Stimulated activated naive CD8-positive, alpha-beta T cell treated with anti-CD3 and anti-CD28 coated beads, Interleukin-15, amount 100 ng/mL, for 72 hours (primary cell): ENCODE data around the gene ATP8B1.
A peak's percentile ranks its signal among the peaks of the same experiment; 100 is the strongest.

ENCODE experiments used
- ATAC-seq: fragments of 150-1000 bp; cut with Tn5 transposase; 2 replicates; pipeline ENCODE4 v1.10.0; 2021; ENCODE audit warnings: mild to moderate bottlenecking, moderate library complexity
- DNase-seq, 2 donors: peaks; one replicate each; pipeline ENCODE4 v3.0.0; 2021 to 2022
- H3K27ac Mint-ChIP-seq, 2 donors: one replicate each; pipeline ENCODE4 v1.8.0; 2022; ENCODE audit warnings: mild to moderate bottlenecking in 2 of 2, mixed read lengths in 2 of 2, moderate library complexity in 2 of 2
- H3K27me3 Mint-ChIP-seq: one replicate; pipeline ENCODE4 v1.8.0; 2022; ENCODE audit warnings: mixed read lengths
- H3K4me1 Mint-ChIP-seq: one replicate; pipeline ENCODE4 v1.8.0; 2022; ENCODE audit warnings: mild to moderate bottlenecking, mixed read lengths
- H3K4me3 Mint-ChIP-seq, 2 donors: one replicate each; pipeline ENCODE4 v1.8.0; 2022; ENCODE audit warnings: mild to moderate bottlenecking in 2 of 2, mixed read lengths in 2 of 2, moderate library complexity in 1 of 2
- H3K9me3 Mint-ChIP-seq, 2 donors: one replicate each; pipeline ENCODE4 v1.8.0; 2022; ENCODE audit warnings: mixed read lengths in 2 of 2

Gene ATP8B1

GRCh38 chr18:57806201-57806977 lies 3.3 kb upstream of the ATP8B1 start:
- H3K4me1 Mint-ChIP-seq: peaks cover 19% of the 10 kb centered on the region
- no peak for ATAC-seq
- peaks cover under 1 to 4% of the 10 kb centered on the region in 2 donors for H3K9me3 Mint-ChIP-seq
- H3K27ac Mint-ChIP-seq: no peak overlapping the region
- no peak for DNase-seq
- H3K4me3 Mint-ChIP-seq: no peak overlapping the region
- peaks cover 77% of the 10 kb centered on the region for H3K27me3 Mint-ChIP-seq

DNA sequence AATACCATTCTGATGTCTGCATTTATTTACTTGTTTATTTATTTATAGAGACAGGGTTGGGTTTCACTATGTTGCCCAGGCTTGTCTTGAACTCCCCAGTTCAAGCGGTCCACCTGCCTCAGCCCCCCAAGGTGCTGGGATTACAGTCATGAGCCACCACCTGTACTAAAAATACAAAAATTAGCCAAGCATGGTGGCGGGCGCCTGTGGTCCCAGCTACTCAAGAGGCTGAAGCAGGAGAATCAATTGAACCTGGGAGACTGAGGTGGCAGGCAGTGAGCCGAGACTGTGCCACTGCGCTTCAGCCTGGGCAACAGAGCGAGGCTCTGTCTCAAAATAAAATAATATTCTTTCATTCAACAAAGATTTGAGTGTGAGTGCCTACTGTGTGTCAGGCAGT lies 2.0 kb upstream of the ATP8B1 start:
- Mint-ChIP-seq H3K4me1 (peaks cover 21% of the 10 kb centered on the region), H3K9me3 (no peaks in the 10 kb centered on the region), H3K27ac (no peak overlapping the region), H3K27me3 (peaks cover 80% of the 10 kb centered on the region), H3K4me3 (no peak overlapping the region)
- ATAC-seq (no peak), DNase-seq (no peak)

DNA sequence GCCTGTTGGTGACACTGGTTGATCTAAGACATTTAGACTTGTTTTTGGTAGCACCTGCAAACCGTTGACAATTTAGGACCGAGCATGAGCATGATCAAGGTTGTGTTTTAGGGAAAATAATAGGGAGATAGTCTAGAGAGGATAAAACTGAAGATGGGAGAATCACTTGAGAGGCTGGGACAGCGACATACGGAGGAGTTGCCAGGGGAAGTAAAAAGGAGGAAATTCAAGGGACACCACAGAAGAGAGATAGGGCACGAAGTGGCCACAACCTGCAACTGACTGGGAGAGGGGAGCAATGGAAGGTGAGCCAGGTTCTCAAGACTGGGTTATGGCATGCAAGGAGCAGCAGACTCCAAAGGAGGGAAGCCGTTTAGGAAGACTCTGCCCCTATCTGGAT lies 1.4 kb upstream of the ATP8B1 start:
- peaks cover 21% of the 10 kb centered on the region for H3K4me1 Mint-ChIP-seq
- no peak overlapping the region for H3K4me3 Mint-ChIP-seq
- no peak for DNase-seq
- no peak overlapping the region for H3K27ac Mint-ChIP-seq
- ATAC-seq: no peak
- no peaks in the 10 kb centered on the region for H3K9me3 Mint-ChIP-seq
- H3K27me3 Mint-ChIP-seq: peaks cover 80% of the 10 kb centered on the region

- peak overlapping the region; percentile 91 to 93 for H3K4me3 Mint-ChIP-seq
- peak overlapping the region in 1 of 2 donors; percentile 64 for H3K27ac Mint-ChIP-seq
- ATAC-seq (peak; percentile 74), DNase-seq (peak; percentile 15 to 31)
- H3K4me1 Mint-ChIP-seq: peaks cover 30% of the 10 kb centered on the region
- H3K9me3 Mint-ChIP-seq: no peaks in the 10 kb centered on the region
- H3K27me3 Mint-ChIP-seq: peaks cover 64% of the 10 kb centered on the region
These were observed 657 bp downstream of the ATP8B1 start for GRCh38 chr18:57802213-57803102.

GRCh38 chr18:57801761-57802212 lies 1.3 kb downstream of the ATP8B1 start:
- H3K9me3 Mint-ChIP-seq: no peaks in the 10 kb centered on the region
- H3K27me3 Mint-ChIP-seq: peaks cover 62% of the 10 kb centered on the region
- peaks cover 36% of the 10 kb centered on the region for H3K4me1 Mint-ChIP-seq
- no peak overlapping the region for H3K27ac Mint-ChIP-seq
- peak overlapping the region; percentile 91 to 93 for H3K4me3 Mint-ChIP-seq
- ATAC-seq (peak; percentile 11), DNase-seq (no peak)

- no peak overlapping the region for H3K27ac Mint-ChIP-seq
- ATAC-seq (no peak), DNase-seq (no peak)
- peaks cover 61% of the 10 kb centered on the region for H3K27me3 Mint-ChIP-seq
- H3K9me3 Mint-ChIP-seq: no peaks in the 10 kb centered on the region
- H3K4me3 Mint-ChIP-seq: peak overlapping the region; percentile 91 to 93
- peaks cover 38% of the 10 kb centered on the region for H3K4me1 Mint-ChIP-seq
These were observed 1.8 kb downstream of the ATP8B1 start for GRCh38 chr18:57801325-57801724.

- no peak for ATAC-seq
- no peak for DNase-seq
- H3K4me1 Mint-ChIP-seq: peaks cover 38% of the 10 kb centered on the region
- H3K27ac Mint-ChIP-seq: no peak overlapping the region
- no peaks in the 10 kb centered on the region for H3K9me3 Mint-ChIP-seq
- peaks cover 53% of the 10 kb centered on the region for H3K27me3 Mint-ChIP-seq
- no peak overlapping the region for H3K4me3 Mint-ChIP-seq
These were observed 4.3 kb downstream of the ATP8B1 start for GRCh38 chr18:57798713-57799373.

GRCh38 chr18:57797209-57797651 lies 5.9 kb downstream of the ATP8B1 start:
- DNase-seq (no peak), ATAC-seq (no peak)
- Mint-ChIP-seq H3K27ac (no peak overlapping the region), H3K4me1 (peaks cover 35% of the 10 kb centered on the region), H3K4me3 (peak overlapping the region in 1 of 2 donors; percentile 31), H3K27me3 (peaks cover 54% of the 10 kb centered on the region), H3K9me3 (no peaks in the 10 kb centered on the region)

DNA sequence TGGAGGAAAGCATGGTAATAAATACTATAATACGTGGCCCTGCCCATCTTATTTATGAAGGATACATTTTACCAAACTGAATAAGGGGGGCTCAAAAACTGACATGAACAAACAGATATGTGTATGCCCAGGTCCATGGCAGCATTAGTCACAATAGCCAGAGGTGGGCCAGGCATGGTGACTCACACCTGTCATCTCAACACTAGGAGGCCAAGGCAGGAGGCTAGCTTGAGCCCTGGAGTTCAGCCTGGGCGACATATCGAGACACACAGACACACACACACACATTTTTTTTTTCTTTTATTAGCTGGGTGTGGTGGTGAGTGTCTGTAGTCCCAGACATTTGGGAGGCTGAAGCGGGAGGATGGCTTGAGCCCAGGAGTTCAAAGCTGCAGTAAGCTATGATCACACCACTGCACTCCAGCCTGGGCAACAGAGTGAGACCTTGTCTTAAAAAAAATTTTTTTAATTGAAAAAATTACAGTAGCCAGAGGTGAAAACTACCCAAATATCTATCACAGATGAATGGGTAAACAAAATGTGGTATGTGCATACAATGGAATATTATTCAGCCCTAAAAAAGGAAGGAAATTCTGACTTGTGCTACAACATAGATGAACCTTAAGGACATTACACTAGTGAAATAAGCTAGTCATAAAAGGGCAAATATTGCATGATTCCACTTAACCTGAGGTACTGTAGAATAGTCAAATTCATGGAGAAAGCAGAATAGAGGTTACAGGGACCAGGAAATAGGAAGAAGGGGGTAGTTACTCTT lies 8.0 kb downstream of the ATP8B1 start:
- Mint-ChIP-seq H3K4me1 (peaks cover 24% of the 10 kb centered on the region), H3K9me3 (no peaks in the 10 kb centered on the region), H3K4me3 (no peak overlapping the region), H3K27me3 (peaks cover 34% of the 10 kb centered on the region), H3K27ac (no peak overlapping the region)
- no peak for DNase-seq
- no peak for ATAC-seq

GRCh38 chr18:57793302-57793986 lies 9.7 kb downstream of the ATP8B1 start:
- Mint-ChIP-seq H3K27me3 (peaks cover 34% of the 10 kb centered on the region), H3K9me3 (no peaks in the 10 kb centered on the region), H3K4me1 (peaks cover 24% of the 10 kb centered on the region), H3K27ac (peak overlapping the region in 1 of 2 donors; percentile 19), H3K4me3 (no peak overlapping the region)
- ATAC-seq (no peak), DNase-seq (no peak)

- Mint-ChIP-seq H3K9me3 (no peaks in the 10 kb centered on the region), H3K27me3 (peaks cover 34% of the 10 kb centered on the region), H3K27ac (no peak overlapping the region), H3K4me1 (peaks cover 18% of the 10 kb centered on the region), H3K4me3 (no peak overlapping the region)
- ATAC-seq (no peak), DNase-seq (no peak)
These were observed 10.3 kb downstream of the ATP8B1 start for GRCh38 chr18:57792631-57793301.

GRCh38 chr18:57791911-57792310 lies 11.2 kb downstream of the ATP8B1 start:
- H3K4me3 Mint-ChIP-seq: no peak overlapping the region
- H3K4me1 Mint-ChIP-seq: peaks cover 11% of the 10 kb centered on the region
- H3K9me3 Mint-ChIP-seq: no peaks in the 10 kb centered on the region
- DNase-seq (no peak), ATAC-seq (no peak)
- no peak overlapping the region for H3K27ac Mint-ChIP-seq
- peaks cover 31% of the 10 kb centered on the region for H3K27me3 Mint-ChIP-seq

GRCh38 chr18:57791192-57791591 lies 11.9 kb downstream of the ATP8B1 start:
- Mint-ChIP-seq H3K4me3 (no peak overlapping the region), H3K4me1 (peaks cover 8% of the 10 kb centered on the region), H3K27me3 (peaks cover 26% of the 10 kb centered on the region), H3K9me3 (no peaks in the 10 kb centered on the region), H3K27ac (no peak overlapping the region)
- no peak for ATAC-seq
- no peak for DNase-seq

DNA sequence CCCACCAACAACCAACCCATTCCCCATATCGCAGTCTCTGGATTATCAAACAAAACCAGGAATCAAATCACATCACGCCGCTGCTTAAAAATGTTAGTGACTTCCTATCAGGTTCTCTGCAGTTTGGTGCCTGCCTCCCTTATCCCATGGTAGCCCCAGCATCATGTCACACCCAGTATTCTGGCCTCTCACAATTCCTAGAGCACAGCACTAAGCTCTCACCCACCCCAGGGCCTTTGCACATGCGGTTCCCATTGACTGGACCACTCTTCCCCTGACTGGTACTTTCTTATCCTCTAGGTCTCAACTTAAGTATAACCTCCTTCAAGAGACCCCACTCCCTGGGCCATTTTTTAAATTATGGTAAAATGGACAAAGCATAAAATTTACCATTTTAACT lies 12.8 kb downstream of the ATP8B1 start:
- Mint-ChIP-seq H3K27me3 (peaks cover 24% of the 10 kb centered on the region), H3K9me3 (no peaks in the 10 kb centered on the region), H3K4me3 (no peak overlapping the region), H3K4me1 (peaks cover 8% of the 10 kb centered on the region), H3K27ac (no peak overlapping the region)
- ATAC-seq: no peak
- DNase-seq: no peak
